Activated CD4-positive, alpha-beta T cell treated with anti-CD3 and anti-CD28 coated beads, Interleukin-2, Interleukin-6, amounts not matched to agents 100 ng/mL and 50 ng/mL, durations not matched to agents 16 hours and 8 hours (primary cell): ENCODE results near the gene YPEL2.
"Not testable (repeated sequence)": the region's sequence is repeated elsewhere in the genome, so short reads cannot be mapped to it uniquely, and the experiment has no call there.

Experiments
- DNase-seq: peaks from one replicate; pipeline ENCODE4 v3.0.0-alpha.2; 2020

YPEL2 gene

GRCh38 chr17:59380474-59380873 is 49.0 kb downstream of the YPEL2 start:
- no peak for DNase-seq

- DNase-seq: no peak
Observed at GRCh38 chr17:59381716-59382570, 50.5 kb downstream of the YPEL2 start.

DNA sequence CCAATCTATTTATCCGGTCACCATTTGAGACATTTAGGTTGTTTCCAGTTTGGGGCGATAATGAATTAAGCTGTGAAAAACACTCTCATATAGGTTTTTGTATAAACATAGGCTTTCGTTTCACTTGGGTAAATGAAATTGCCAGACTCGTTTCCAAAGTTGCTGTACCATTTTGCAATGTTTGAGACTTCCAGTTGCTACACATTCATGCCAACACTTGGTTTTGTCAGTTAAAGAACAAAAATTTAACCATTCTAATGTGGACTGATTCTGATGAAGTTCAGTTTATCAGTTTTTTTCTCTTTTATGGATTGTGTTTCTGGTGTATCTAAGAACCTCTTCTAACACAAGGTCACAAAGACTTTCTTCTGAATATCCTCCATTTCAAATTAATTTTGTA is 52.4 kb downstream of the YPEL2 start:
- no peak for DNase-seq

DNA sequence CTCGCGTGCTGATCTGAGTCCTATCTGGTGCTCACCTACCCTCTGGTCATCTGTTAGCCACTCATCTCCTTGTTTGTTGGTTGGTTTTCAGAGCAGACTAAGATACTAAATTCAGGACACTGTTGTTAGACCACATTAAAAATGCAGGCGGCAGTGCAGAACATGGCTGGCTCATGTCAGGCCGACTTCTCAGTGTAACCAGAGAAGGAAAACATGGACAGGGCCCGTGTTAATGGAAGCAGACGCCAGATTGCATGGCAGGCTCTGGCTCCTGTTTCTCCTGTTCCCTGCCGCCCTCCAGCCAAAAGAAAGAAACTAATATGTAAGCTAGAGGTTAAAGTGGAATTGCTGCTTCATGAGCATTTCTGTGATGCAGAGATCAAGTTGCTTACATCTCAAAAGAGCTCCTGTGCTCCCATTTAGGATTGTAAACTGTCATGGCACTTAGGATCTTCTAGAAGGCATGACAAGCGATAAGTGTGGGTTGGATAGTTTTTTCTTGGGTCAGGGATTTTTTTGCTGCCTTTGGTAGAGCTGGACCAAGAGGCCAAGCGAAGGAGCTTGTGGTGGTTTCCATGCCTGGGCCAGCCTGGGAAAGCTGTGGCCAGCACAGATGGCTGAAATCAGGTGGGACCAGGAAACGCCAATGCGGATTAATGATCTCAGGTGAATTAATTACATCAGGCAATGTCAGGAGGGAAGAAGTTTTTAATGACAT is 56.1 kb downstream of the YPEL2 start:
- no peak for DNase-seq

GRCh38 chr17:59388069-59388556 is 56.7 kb downstream of the YPEL2 start:
- DNase-seq: no peak

DNA sequence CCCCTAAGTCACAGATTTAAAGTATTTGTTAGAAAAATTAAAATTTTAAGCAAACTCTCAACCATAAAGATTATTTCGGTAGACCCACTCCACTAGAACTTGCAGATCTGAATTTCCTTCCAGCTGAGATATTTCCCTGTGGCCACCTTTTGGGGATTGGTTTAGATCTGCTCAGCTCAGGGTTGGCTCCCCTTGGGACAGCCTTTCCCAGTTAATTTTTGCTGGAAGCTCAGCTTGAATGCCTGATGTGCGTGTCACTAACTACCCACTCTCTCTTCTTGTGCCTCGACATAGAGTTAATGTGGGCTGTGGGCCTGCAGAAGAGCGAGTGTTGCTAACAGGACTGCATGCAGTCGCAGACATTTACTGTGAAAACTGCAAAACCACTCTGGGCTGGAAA is 57.6 kb downstream of the YPEL2 start:
- no peak for DNase-seq

DNA sequence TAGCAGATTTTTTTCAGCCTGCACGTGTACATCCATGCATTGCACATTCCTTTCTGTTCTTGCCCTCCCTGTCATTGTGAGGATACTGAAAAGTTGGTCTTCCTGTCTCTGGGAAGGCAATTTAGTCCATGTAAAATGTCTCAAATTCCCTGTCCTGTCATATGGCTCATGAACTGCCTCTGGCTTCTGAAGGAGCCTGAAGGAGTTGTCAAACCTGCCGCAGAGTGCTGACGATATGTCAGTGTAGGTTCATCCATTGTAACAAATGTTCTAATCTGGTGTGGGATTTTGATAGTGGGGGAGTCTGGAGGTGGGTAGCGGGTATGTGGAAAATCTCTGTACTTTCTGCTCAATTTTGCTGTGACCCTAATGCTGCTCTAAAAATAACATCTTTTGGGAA is 59.6 kb downstream of the YPEL2 start:
- DNase-seq: no peak

DNA sequence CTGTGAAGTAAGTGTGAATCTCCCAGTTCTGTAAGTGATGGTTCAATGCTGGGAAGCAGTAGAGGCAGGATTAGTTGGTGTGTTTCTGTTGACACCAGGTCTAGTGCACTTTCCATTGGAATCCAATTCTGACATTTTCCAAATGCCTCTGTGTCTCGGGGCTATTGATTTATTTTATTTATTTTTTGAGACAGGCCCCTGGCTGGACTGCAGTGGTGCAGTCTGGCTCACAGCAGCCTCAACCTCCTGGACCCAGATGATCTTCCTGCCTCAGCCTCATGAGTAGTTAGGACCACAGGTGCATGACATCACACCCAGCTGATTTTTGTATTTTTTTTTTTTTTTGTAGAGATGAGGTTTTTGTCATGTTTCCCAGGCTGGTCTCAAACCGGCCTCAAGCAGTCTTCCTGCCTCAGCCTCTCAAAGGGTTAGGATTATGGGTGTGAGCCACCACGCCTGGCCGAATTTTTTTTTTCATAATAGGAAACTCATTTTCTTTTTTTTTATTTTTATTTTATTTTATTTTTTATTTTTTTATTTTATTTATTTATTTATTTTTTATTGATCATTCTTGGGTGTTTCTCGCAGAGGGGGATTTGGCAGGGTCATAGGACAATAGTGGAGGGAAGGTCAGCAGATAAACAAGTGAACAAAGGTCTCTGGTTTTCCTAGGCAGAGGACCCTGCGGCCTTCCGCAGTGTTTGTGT is 61.7 kb downstream of the YPEL2 start:
- no peak for DNase-seq

GRCh38 chr17:59393742-59394410 is 62.4 kb downstream of the YPEL2 start:
- not testable (repeated sequence) for DNase-seq

- DNase-seq: no peak
Observed at GRCh38 chr17:59396134-59396826, 64.8 kb downstream of the YPEL2 start.

- no peak for DNase-seq
Observed at GRCh38 chr17:59397316-59398073, 66.0 kb downstream of the YPEL2 start.

DNA sequence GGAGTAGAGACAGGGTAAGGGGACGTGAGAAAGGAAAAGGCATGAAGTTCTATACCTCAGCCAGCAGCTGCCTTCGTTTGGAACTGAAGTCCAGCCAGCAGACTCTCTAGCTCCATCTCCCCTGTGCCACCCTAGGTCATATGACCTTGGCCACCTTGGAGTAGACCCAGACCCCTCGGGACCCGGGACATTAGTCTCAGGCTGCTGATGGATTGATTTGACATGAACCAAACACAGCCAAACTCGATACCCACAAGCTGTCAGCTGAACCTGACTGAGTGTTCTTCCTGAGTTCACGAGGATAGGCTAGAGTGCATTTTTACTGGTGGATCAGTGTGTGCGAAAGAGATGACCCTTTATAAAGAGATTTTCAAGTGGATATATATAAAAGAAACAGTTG is 68.5 kb downstream of the YPEL2 start:
- no peak for DNase-seq

- DNase-seq: no peak
Observed at GRCh38 chr17:59400858-59401257, 69.4 kb downstream of the YPEL2 start.

GRCh38 chr17:59401274-59401673 is 69.8 kb downstream of the YPEL2 start:
- no peak for DNase-seq

GRCh38 chr17:59401725-59402124 is 70.3 kb downstream of the YPEL2 start:
- DNase-seq: no peak

DNA sequence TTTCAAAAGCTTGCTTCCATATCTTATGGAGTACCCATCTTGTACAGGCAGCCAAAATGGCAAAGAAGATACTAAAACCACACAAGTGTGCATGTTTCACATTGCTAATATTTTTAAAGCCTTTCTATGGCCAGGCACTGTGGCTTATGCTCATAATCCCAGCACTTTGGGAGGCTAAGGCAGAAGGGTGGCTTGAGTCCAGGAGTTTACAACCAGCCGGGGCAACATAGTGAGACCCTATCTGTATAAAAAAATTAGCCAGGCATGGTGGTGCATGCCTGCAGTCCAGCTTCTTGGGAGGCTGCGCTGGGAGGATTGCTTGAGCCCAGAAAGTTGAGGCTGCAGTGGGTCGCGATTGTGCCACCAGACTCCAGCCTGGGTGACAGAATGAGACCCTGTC is 71.3 kb downstream of the YPEL2 start:
- no peak for DNase-seq

- DNase-seq: no peak
Observed at GRCh38 chr17:59404471-59404870, 73.0 kb downstream of the YPEL2 start.

DNA sequence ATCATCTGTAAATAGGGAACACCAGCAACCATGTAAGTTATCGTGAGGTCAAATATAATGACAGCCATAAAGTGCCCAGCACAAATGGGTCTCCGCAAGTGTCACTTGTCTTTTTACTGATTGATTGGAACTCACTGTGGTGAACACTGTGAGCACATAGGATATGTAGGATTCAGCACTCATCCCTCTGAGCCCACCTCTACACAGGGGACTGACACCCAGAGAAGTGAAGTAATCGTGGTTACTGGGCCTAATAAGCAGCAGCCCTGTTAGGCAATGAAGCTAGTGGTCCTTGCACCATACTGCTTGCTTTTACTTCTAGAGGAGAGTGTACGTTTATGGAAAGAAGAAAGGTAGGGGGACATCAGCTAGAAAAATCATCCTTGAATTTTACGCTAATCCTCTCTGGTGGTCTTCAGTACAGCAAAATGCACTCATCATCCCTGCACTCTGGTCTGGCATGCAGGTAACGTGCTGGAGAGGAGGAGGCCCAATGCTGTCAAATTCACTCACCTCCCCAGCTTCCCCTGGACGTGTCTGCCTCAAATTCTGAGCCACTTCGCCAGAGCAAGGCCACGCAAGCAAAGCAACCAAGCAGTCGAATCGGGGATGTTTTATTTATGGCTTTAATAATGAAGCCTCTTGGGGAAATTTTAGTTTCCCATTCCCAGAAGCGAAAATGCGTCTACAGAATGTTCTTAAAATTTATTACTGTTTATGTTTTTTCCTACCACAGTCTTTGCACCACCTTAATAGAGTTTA is 74.7 kb downstream of the YPEL2 start:
- no peak for DNase-seq

GRCh38 chr17:59406808-59407381 is 75.4 kb downstream of the YPEL2 start:
- DNase-seq: no peak

GRCh38 chr17:59409336-59410048 is 78.0 kb downstream of the YPEL2 start:
- no peak for DNase-seq
